Lung (tissue), 12 donors: Measurements from ENCODE around the gene GNG12. TPM values are rescaled to one million over a fixed set of nuclear protein-coding genes. Genes with fewer than 3 reads are reported as not detected.

Experiments
- ATAC-seq: fragments of 200-7000 bp; cut with Tn5 transposase; one replicate; pipeline ENCODE4 v1.9.1; 2020; ENCODE audit warnings: moderate number of reproducible peaks; ENCODE audit not compliant: insufficient read depth, low FRiP score
- DNase-seq, 3 donors: peaks; one replicate each; pipeline ENCODE4 v3.0.0-alpha.2; 2013 to 2017
- H3K27ac ChIP-seq, 2 donors: one replicate each; pipeline ENCODE4 v1.5.1; 2013; ENCODE audit warnings: mild to moderate bottlenecking in 2 of 2, moderate library complexity in 2 of 2, control low read depth in 1 of 2, inconsistent platforms in 1 of 2, low read depth in 1 of 2, low read length in 1 of 2
- H3K27me3 ChIP-seq, 3 donors: one replicate each; pipeline ENCODE4 v1.5.1; 2013; ENCODE audit warnings: low read length in 2 of 3; ENCODE audit not compliant: control insufficient read depth in 3 of 3, insufficient read depth in 3 of 3
- H3K36me3 ChIP-seq, 4 donors: one replicate each; pipeline ENCODE4 v1.5.1; 2013; ENCODE audit warnings: low read length in 4 of 4, mild to moderate bottlenecking in 1 of 4, moderate library complexity in 1 of 4; ENCODE audit not compliant: control insufficient read depth in 4 of 4, insufficient read depth in 4 of 4
- H3K4me1 ChIP-seq, 5 donors: one replicate each; pipeline ENCODE4 v1.5.1; 2013; ENCODE audit warnings: low read length in 5 of 5, mild to moderate bottlenecking in 2 of 5, moderate library complexity in 1 of 5; ENCODE audit not compliant: control insufficient read depth in 5 of 5, insufficient read depth in 5 of 5
- H3K4me3 ChIP-seq: one replicate; pipeline ENCODE4 v1.5.1; 2013; ENCODE audit warnings: mild to moderate bottlenecking, control low read depth, moderate library complexity
- H3K9ac ChIP-seq, 2 donors: one replicate each; pipeline ENCODE4 v1.5.1; 2013; ENCODE audit warnings: low read length in 2 of 2, control low read depth in 1 of 2; ENCODE audit not compliant: insufficient read depth in 1 of 2
- H3K9me3 ChIP-seq, 4 donors: one replicate each; pipeline ENCODE4 v1.5.1; 2013; ENCODE audit warnings: low read length in 3 of 4, mild to moderate bottlenecking in 1 of 4, moderate library complexity in 1 of 4; ENCODE audit not compliant: control insufficient read depth in 4 of 4, insufficient read depth in 3 of 4
- WGBS, 2 donors: extraction: QIAGEN DNeasy Blood & Tissue Kit; methylation state at CpG; one replicate each; pipeline ENCODE4 v1.1.7; 2013; 5-methylcytosine and 5-hydroxymethylcytosine counted together
- polyA plus RNA-seq, 2 donors: library from polyadenylated mRNA; stranded (reverse); fragments of 200-250 nt; gene quantifications; one replicate each; pipeline ENCODE4 v1.2.1, GENCODE V29; 2013
- total RNA-seq, 2 donors: library from RNA; depleted of rRNA in 1 of 2; stranded (reverse); fragments of >200 nt in 1 of 2; gene quantifications; one replicate each; pipeline ENCODE4 v1.2.1, GENCODE V29; 2014 to 2021
- TF ChIP-seq, protein P1 (sequence below): IDR thresholded peaks from 2 replicates; pipeline ENCODE4 v1.5.1; 2012; ENCODE audit warnings: mild to moderate bottlenecking; ENCODE audit errors: control extremely low read depth, extremely low read depth
- donor health status: control.
- donor health status: control.
- donor health status: Bipolar disorder and iron deficiency.
- donor health status: healthy.
- donor health status: DM: yes; HTN: yes; CAD: no.

GNG12 gene
- total and polyA plus RNA-seq, 4 donors = 14.0 to 68.4 (median 32.1) TPM

DNA sequence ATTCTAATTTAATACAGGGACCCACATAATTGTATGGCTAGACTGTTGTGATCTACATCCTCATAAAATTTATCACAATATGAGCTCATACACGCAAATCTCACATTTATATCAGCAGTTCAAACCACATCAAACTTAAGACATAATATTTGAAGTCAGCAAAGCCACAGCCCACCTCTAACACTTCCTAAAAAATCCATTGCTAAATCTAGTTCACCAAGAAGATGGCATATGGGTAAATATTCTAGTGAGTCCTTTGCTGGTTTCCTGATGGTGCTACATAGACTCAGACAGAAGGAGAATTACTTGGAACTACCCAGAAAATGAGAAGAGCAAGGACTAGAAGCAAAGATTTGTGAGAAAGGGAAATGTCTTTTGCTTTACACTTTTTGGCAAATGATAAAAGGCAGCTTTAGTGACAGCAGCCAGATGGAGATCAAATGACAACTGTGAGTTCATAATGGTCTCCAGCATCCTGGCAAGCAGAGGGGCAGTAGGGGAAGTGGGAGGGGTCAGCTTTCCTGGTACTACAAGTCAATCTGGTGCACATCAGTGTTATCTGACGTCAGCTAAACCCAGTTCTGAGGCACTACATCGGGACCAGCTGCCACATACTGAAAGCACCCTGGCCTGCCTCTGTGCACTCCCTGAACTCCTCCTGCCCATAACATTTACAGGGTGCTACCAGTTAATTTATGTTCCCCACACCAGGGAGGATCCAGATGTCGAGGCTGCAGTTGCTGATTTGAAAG is 158.8 kb downstream of the GNG12 start:
- Histone ChIP-seq H3K4me3 (no peak overlapping the region), H3K9ac (no peak overlapping the region), H3K36me3 (no peaks in the 10 kb centered on the region), H3K9me3 (no peaks in the 10 kb centered on the region), H3K4me1 (peaks cover 0 to 56% (median 9%) of the 10 kb centered on the region in 5 donors), H3K27ac (peak overlapping the region; percentile 5 to 73), H3K27me3 (no peaks in the 10 kb centered on the region)
- TF ChIP-seq, protein P1, sequence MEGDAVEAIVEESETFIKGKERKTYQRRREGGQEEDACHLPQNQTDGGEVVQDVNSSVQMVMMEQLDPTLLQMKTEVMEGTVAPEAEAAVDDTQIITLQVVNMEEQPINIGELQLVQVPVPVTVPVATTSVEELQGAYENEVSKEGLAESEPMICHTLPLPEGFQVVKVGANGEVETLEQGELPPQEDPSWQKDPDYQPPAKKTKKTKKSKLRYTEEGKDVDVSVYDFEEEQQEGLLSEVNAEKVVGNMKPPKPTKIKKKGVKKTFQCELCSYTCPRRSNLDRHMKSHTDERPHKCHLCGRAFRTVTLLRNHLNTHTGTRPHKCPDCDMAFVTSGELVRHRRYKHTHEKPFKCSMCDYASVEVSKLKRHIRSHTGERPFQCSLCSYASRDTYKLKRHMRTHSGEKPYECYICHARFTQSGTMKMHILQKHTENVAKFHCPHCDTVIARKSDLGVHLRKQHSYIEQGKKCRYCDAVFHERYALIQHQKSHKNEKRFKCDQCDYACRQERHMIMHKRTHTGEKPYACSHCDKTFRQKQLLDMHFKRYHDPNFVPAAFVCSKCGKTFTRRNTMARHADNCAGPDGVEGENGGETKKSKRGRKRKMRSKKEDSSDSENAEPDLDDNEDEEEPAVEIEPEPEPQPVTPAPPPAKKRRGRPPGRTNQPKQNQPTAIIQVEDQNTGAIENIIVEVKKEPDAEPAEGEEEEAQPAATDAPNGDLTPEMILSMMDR = no peak
- peak; percentile 24 for ATAC-seq
- 9 to 15% methylated on average over 4 of the region's 4 CpGs for WGBS, 2 donors
- peak; percentile 94 to 98 (median 98) for DNase-seq

DNA sequence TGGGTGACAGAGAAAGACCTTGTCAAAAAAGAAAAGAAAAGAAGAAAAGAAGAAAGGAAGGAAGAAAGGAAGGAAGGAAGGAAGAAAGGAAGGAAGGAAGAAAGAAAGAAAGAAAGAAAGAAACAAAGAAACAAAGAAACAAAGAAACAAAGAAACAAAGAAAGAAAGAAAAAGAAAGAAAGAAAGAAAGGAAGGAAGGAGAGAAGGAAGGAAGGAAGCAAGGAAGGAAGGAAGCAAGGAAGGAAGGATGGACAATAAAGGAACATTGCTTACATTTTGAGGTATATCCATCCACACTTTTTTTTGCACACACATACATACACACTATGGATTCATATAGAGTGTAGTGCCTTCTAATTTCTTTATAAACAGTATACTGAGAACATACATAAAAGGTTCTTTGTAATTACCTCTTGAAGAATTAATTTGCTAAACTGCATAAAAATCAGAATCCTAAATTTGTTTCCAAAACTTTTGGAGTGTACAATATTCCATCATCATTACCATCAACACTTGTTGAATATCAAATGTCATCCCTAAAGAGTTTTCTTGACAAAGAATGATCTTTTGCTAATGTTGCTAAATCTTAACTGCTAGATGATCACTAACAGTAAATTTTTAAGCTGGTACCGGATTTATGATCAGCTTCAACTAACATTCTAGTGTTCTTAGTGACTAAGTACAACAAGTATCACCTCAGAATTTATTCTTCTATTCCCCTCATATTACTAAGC is 159.6 kb downstream of the GNG12 start:
- no peaks in the 10 kb centered on the region for H3K36me3 ChIP-seq
- H3K4me3 ChIP-seq = no peak overlapping the region
- ATAC-seq (no peak), DNase-seq (peak in 1 of 3 donors; percentile 27)
- H3K4me1 ChIP-seq = peaks cover 0 to 53% (median 9%) of the 10 kb centered on the region in 5 donors
- H3K27ac ChIP-seq = no peak overlapping the region
- WGBS, 2 donors = 85 to 90% methylated on average over 1 of the region's 1 CpG
- no peaks in the 10 kb centered on the region for H3K9me3 ChIP-seq
- no peaks in the 10 kb centered on the region for H3K27me3 ChIP-seq
- TF ChIP-seq, protein P1 = no peak
- no peak overlapping the region for H3K9ac ChIP-seq

DNA sequence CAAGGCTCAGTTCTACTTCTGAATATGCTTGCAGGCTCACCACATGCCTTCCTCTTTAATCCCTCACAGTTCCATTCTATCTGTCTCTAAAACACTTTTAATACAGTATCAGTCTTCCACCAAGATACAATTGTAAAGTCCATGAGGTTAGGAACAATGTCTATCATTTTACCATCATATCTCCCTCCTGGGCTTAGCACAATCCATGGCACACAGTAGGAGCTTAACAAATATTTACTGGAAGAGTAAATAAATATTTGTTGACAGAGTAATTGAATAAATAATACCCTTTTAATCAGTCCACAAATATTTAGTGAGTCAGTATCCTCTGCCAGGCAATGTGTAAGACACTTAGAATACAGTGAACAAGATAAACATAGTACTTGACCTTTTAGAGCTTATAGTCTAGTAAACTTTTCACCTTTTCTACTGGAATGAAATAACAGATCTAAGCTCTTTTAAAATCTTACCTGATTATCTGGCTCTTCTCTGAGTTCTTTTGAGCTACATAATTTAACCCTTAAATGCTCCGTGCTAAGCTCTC is 160.9 kb downstream of the GNG12 start:
- Histone ChIP-seq H3K9me3 (no peaks in the 10 kb centered on the region), H3K27me3 (no peaks in the 10 kb centered on the region), H3K9ac (no peak overlapping the region), H3K27ac (no peak overlapping the region), H3K36me3 (no peaks in the 10 kb centered on the region), H3K4me1 (peaks cover 0 to 40% (median 9%) of the 10 kb centered on the region in 5 donors), H3K4me3 (no peak overlapping the region)
- TF ChIP-seq, protein P1 = no peak
- ATAC-seq = no peak
- 94 to 100% methylated on average over 1 of the region's 1 CpG for WGBS, 2 donors
- no peak for DNase-seq
